ENCODE results near the gene NME1. TPM values are rescaled to one million over a fixed set of nuclear protein-coding genes. Genes with fewer than 3 reads are reported as not detected.

NME1 gene
- total RNA-seq, 2 experiments from 2014 or later, result 296 to 301 TPM

DNA sequence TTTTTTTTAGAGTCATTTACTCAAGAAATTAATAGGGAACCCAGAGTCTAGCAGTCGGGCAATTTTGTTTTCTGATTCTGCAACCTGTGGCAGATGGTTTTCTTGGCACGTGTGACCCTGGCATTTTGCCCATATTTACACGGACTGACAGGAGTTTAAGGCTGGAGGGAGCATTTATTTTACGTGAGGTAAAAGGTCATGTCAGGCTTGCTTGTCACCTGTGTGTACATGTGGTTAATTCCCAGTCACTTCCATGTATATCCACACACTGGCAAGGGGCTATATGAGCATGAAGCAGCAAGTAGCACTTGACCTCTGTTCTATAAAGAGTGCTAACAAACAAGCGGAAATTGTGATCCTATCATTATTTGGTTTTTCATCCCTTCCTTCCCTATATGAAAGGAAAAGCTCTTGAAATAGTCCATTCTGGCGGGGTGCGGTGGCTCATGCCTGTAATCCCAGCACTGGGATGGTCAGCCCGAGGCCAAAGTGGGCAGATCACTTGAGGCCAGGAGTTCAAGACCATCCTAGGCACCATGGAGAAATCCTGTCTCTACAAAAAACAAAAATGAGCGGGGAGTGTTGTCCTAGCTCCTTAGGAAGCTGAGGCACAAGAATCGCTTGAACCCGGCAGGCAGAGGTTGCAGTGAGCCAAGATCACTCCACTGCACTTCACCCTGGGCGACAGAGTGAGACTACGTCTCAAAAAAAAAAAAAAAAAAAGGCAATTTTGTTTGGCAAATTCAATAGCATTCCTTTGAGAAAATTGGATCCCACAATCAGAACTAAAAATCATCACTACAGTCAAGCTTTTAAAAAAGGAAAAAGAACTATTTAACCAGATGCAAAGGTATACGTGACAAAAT, 34.8 kb upstream of the NME1 start:
- TF ChIP-seq CTCF (IDR thresholded peaks at IDR 0.05), result no peak
- DNase-seq (peak; percentile 19), ATAC-seq (no peak)
- no peak overlapping the region for H3K27ac Mint-ChIP-seq
- intact Hi-C loops (cut with micrococcal nuclease), result no loop called here
- ChIA-PET CTCF (interaction anchor here (3.2 kb wide), 2 partner anchors 35 to 117 kb away, joined by 13 to 22 read pairs; partner anchors contain the start of gene NME1), POLR2A (interaction anchor here (1.1 kb wide), 1 partner anchor 14 kb away, joined by 3 read pairs; no protein-coding TSS in a partner anchor)
- no peaks in the 10 kb centered on the region for H3K9me3 Mint-ChIP-seq
- no peaks in the 10 kb centered on the region for H3K27me3 Mint-ChIP-seq
- peak overlapping the region; percentile 91 for H3K4me3 Mint-ChIP-seq
- H3K36me3 Mint-ChIP-seq (ENCODE audit: low read depth), result peaks cover 2% of the 10 kb centered on the region
- H3K4me1 Mint-ChIP-seq (ENCODE audit: low read depth), result peaks cover 56% of the 10 kb centered on the region

DNA sequence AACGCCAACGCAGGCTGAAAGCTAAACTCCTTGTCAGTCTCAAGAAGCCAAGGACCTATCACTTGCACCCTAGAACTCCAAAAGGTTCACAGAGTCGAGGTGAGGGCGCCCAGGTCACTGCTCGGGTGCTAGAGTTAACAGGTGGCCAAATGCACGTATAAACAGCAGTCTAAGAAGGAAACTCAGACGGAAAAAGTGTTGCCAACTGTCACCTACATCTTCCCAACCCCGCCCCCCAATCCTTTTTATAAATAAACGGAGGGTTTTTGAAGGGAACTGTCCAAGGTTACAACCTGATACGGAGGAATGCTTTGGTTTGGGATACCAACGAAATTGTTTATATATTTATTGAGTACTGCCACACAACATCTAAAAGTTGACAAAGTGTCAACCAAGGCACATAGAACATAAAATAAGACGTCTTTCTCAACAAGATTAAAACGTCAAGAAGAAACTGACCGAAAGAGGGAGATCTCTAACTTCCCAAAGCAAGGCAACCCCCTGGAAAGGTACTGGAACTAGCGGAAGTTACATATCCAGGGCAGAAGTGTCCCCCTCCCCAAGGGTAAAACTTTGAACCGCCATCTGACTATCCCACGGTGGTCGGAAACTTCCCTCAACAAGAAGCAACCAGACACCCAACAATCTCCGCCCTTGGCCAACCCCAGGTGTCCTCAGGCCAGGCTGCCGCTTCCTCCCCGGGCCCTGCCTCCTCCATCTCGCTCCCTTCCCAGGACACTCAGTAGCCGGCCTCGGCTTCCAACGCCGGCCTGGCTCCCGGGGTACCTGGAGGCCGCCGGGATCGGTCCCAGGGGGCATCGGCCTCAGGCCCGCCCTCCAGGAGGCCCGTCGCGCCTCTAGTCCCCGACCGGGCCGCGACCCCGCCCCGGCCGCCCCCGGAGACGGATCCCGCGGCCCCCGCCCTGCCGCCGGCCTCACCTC, 33.7 kb upstream of the NME1 start:
- Mint-ChIP-seq H3K4me1 (ENCODE audit: low read depth) (peaks cover 56% of the 10 kb centered on the region), H3K36me3 (ENCODE audit: low read depth) (peaks cover 2% of the 10 kb centered on the region), H3K27ac (peak overlapping the region; percentile 95), H3K4me3 (peak overlapping the region; percentile 91), H3K9me3 (no peaks in the 10 kb centered on the region), H3K27me3 (no peaks in the 10 kb centered on the region)
- ATAC-seq, result peak; percentile 14
- peak; percentile 59 for DNase-seq
- no peak for TF ChIP-seq CTCF (IDR thresholded peaks at IDR 0.05)
- intact Hi-C loops (cut with micrococcal nuclease), result no loop called here
- POLR2A ChIA-PET, result interaction anchor here (0.7 to 4.3 kb wide), 11 partner anchors 10 to 118 kb away, joined by 3 to 28 read pairs (median 3); partner anchors contain the start of gene NME1
- CTCF ChIA-PET, result interaction anchor here (1.5 to 3.2 kb wide), 3 partner anchors 11 to 118 kb away, joined by 4 to 22 read pairs (median 13); partner anchors contain the start of gene NME1

DNA sequence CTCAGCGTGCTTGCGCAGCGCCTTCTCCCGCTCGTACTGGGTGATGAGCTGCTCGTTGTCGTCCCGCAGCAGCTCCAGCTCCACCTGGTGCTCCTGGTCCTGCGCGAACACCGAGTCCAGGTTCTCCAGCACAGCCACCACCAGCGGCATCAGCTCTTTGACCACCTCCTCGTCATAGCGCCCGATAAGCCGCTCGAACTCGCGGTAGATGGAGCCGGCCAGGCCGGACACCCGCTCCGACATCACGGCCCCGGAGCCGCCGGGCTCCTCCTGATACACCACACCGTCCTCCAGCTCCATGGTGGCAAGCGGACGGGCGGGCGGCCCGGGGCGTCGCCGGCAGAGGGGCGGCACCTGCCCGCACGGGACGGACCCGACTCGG, 33.0 kb upstream of the NME1 start:
- intact Hi-C loops (cut with micrococcal nuclease), result no loop called here
- ChIA-PET CTCF (interaction anchor here (1.5 to 3.2 kb wide), 4 partner anchors 11 to 338 kb away, joined by 4 to 22 read pairs (median 8); partner anchors contain the start of gene NME1), POLR2A (interaction anchor here (0.7 to 4.3 kb wide), 10 partner anchors 10 to 118 kb away, joined by 3 to 28 read pairs (median 4); partner anchors contain the start of gene NME1)
- DNase-seq, result peak; percentile 56
- Mint-ChIP-seq H3K27ac (peak overlapping the region; percentile 95), H3K27me3 (no peaks in the 10 kb centered on the region), H3K4me3 (peak overlapping the region; percentile 91), H3K4me1 (ENCODE audit: low read depth) (peaks cover 50% of the 10 kb centered on the region), H3K9me3 (no peaks in the 10 kb centered on the region), H3K36me3 (ENCODE audit: low read depth) (peaks cover 2% of the 10 kb centered on the region)
- no peak for TF ChIP-seq CTCF (IDR thresholded peaks at IDR 0.05)
- ATAC-seq, result peak; percentile 21

- TF ChIP-seq CTCF (IDR thresholded peaks at IDR 0.05), result no peak
- ChIA-PET POLR2A (interaction anchor here (0.7 to 4.3 kb wide), 9 partner anchors 10 to 117 kb away, joined by 3 to 28 read pairs (median 4); partner anchors contain the start of gene NME1), CTCF (interaction anchor here (1.5 to 3.2 kb wide), 4 partner anchors 10 to 338 kb away, joined by 4 to 22 read pairs (median 8); partner anchors contain the start of gene NME1)
- no peaks in the 10 kb centered on the region for H3K9me3 Mint-ChIP-seq
- H3K27me3 Mint-ChIP-seq, result no peaks in the 10 kb centered on the region
- H3K4me1 Mint-ChIP-seq (ENCODE audit: low read depth), result peaks cover 46% of the 10 kb centered on the region
- peak within 1 kb of the TSS; percentile 98 for H3K27ac Mint-ChIP-seq
- H3K36me3 Mint-ChIP-seq (ENCODE audit: low read depth), result peaks cover 2% of the 10 kb centered on the region
- ATAC-seq (peak; percentile 79), DNase-seq (peak; percentile 92)
- intact Hi-C loops (cut with micrococcal nuclease), result no loop called here
- peak within 1 kb of the TSS; percentile 91 for H3K4me3 Mint-ChIP-seq
These were observed 32.4 kb upstream of the NME1 start, which contains the start of gene SPAG9 for GRCh38 chr17:51120739-51121619. SPAG9 (minus strand) TSS chr17:51120868; CDS start chr17:51120656, 212 bp downstream.
